ENCODE data around the gene LLPH. TPM values are rescaled to one million over a fixed set of nuclear protein-coding genes. Genes with fewer than 3 reads are reported as not detected.

LLPH gene
- polyA plus RNA-seq, 1 donor (not counting 4 experiments of a cell fraction or from before 2014, with no cell fraction given) = 36.6 TPM

DNA sequence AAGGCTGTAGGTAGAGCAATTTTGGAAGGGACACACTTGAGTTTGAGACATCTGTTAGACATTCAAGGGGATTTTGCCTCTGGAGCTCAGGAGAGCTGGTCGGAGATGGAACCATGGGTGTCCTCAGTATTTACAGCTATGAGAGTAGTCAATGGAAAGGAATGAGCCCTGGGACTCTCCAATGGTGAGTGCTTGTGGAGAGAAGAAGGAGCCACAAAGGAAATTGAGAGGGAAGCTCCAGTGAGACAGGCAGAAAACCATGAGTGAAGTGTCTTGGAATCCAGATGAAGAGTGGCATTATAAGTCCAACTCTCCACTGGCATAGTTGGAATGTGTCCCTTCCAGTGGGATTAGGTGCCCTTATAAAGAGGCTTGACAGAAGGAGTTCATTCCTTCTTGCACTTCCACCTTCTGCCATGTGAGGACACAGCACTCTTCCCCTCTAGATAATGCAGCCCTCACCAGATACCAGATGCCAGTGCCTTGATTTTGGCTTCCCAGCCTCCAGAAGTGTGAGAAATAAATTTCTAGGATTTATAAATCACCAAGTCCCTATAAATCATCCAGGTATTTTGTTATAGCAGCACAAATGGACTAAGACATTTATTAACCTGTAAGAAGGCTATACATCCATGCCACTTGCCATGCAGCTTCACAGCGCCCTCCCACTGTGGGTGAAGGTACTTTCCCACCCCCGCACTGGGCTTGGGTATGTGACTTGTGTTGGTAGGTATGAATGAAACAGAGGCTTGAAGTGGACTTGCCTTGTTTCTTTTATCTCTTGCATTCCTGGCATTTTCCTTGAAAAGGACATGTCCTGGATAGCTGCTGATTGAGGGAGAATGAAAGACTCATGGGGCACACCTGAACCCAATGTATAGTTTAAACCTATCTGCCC is 27.3 kb downstream of the LLPH start:
- H3K4me3 ChIP-seq (ENCODE audit: control insufficient read depth in 2 of 3, extremely low read depth in 1 of 3, insufficient read depth in 2 of 3, low read depth in 1 of 3, low read length in 3 of 3) = no peak overlapping the region
- no peaks in the 10 kb centered on the region for H3K79me2 ChIP-seq (ENCODE audit: control insufficient read depth, insufficient read depth, low read length)
- peaks cover 5% of the 10 kb centered on the region for H3K4me1 ChIP-seq (ENCODE audit: control insufficient read depth, extremely low read depth, insufficient read depth, low read length)
- dilution Hi-C loops (cut with MboI; ENCODE audit: extremely low pct_ligation_motif_present, low sequenced_read_pairs) = no loop called here
- H3K27ac ChIP-seq (ENCODE audit: control insufficient read depth, insufficient read depth, low read length) = no peak overlapping the region
- no peak for DNase-seq (ENCODE audit: low read depth, low spot score)
- no peak overlapping the region for H3K9ac ChIP-seq (ENCODE audit: control insufficient read depth, extremely low read depth, insufficient read depth, low read length)
- H3K27me3 ChIP-seq (ENCODE audit: control insufficient read depth, extremely low read depth, insufficient read depth, low read length) = no peaks in the 10 kb centered on the region
- no peaks in the 10 kb centered on the region for H4K20me1 ChIP-seq (ENCODE audit: control insufficient read depth, extremely low read depth, insufficient read depth, low read length)
- H3K36me3 ChIP-seq (ENCODE audit: control insufficient read depth in 2 of 2, extremely low read depth in 1 of 2, insufficient read depth in 2 of 2, low read length in 2 of 2) = no peaks in the 10 kb centered on the region
- peak; percentile 26 to 55 (median 34) for TF ChIP-seq CTCF (optimal IDR thresholded peaks at IDR 0.05 in 1 of 3, IDR thresholded peaks at IDR 0.05 in 1 of 3, conservative IDR thresholded peaks at IDR 0.05 in 1 of 3; ENCODE audit: extremely low read depth in 1 of 3, insufficient read depth in 2 of 3, low read length in 3 of 3)
- TF ChIP-seq EZH2 (IDR thresholded peaks at IDR 0.05; ENCODE audit: low read length) = no peak
- no peak overlapping the region for H3K4me2 ChIP-seq (ENCODE audit: control insufficient read depth, extremely low read depth, insufficient read depth, low read depth, low read length)
- H2AFZ ChIP-seq (ENCODE audit: control insufficient read depth, low read length) = no peak overlapping the region
- no peak for FAIRE-seq
- H3K9me1 ChIP-seq (ENCODE audit: control insufficient read depth, extremely low read depth, insufficient read depth, low read length) = no peaks in the 10 kb centered on the region
- H3K9me3 ChIP-seq (ENCODE audit: control insufficient read depth, low read depth, low read length) = no peaks in the 10 kb centered on the region

DNA sequence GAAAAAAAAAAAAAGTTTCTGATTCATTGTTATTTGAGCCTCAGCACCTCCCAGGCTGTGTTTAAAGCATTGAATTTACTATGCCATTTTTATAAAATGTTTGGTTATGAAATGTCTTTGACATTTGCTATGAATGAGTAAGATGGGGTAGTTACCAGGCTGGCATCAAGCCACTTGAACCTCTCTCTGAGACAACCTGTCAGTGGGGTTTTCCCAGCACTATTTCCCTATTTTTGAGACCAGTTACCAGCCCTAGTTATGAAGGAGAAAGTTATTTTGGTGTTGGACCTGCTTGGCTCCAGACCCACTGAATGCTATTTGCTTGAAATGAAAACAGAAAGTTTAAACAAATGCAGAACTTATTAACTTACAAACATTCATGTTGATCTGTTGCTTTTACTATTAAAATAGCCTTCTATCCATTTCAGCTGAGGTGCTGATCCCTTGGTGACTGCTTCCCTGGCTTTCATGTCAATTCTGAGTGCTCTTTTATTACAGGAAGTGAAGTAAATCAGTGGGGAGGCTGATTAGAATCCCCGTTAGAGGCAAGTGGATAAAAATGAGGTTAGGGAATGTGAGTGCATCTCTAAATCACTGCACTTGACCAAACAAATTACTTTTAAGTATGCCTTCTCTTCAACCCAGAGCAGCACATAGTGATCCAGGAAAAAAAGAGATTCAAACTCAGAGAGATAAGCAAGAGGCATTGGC is 37.8 kb downstream of the LLPH start:
- FAIRE-seq (no peak), DNase-seq (ENCODE audit: low read depth, low spot score) (no peak)
- H3K4me1 ChIP-seq (ENCODE audit: control insufficient read depth, extremely low read depth, insufficient read depth, low read length) = peaks cover 4% of the 10 kb centered on the region
- H3K9ac ChIP-seq (ENCODE audit: control insufficient read depth, extremely low read depth, insufficient read depth, low read length) = no peak overlapping the region
- no peak overlapping the region for H3K4me2 ChIP-seq (ENCODE audit: control insufficient read depth, extremely low read depth, insufficient read depth, low read depth, low read length)
- H2AFZ ChIP-seq (ENCODE audit: control insufficient read depth, low read length) = no peak overlapping the region
- H3K27me3 ChIP-seq (ENCODE audit: control insufficient read depth, extremely low read depth, insufficient read depth, low read length) = no peaks in the 10 kb centered on the region
- no peak overlapping the region for H3K27ac ChIP-seq (ENCODE audit: control insufficient read depth, insufficient read depth, low read length)
- H3K4me3 ChIP-seq (ENCODE audit: control insufficient read depth in 2 of 3, extremely low read depth in 1 of 3, insufficient read depth in 2 of 3, low read depth in 1 of 3, low read length in 3 of 3) = no peak overlapping the region
- no peaks in the 10 kb centered on the region for H3K79me2 ChIP-seq (ENCODE audit: control insufficient read depth, insufficient read depth, low read length)
- no peaks in the 10 kb centered on the region for H3K36me3 ChIP-seq (ENCODE audit: control insufficient read depth in 2 of 2, extremely low read depth in 1 of 2, insufficient read depth in 2 of 2, low read length in 2 of 2)
- no peaks in the 10 kb centered on the region for H4K20me1 ChIP-seq (ENCODE audit: control insufficient read depth, extremely low read depth, insufficient read depth, low read length)
- TF ChIP-seq CTCF (optimal IDR thresholded peaks at IDR 0.05 in 1 of 3, IDR thresholded peaks at IDR 0.05 in 1 of 3, conservative IDR thresholded peaks at IDR 0.05 in 1 of 3; ENCODE audit: extremely low read depth in 1 of 3, insufficient read depth in 2 of 3, low read length in 3 of 3) (no peak), EZH2 (IDR thresholded peaks at IDR 0.05; ENCODE audit: low read length) (no peak)
- H3K9me3 ChIP-seq (ENCODE audit: control insufficient read depth, low read depth, low read length) = no peaks in the 10 kb centered on the region
- no peaks in the 10 kb centered on the region for H3K9me1 ChIP-seq (ENCODE audit: control insufficient read depth, extremely low read depth, insufficient read depth, low read length)
- dilution Hi-C loops (cut with MboI; ENCODE audit: extremely low pct_ligation_motif_present, low sequenced_read_pairs) = no loop called here
